MCF 10A (cell line): ENCODE results near the gene PON3. TPM values are rescaled to one million over a fixed set of nuclear protein-coding genes. Genes with fewer than 3 reads are reported as not detected.

Experiments
- BruUV-seq: library from RNA; stranded (reverse); fragments of 400-500 nt; replicated peaks from 2 replicates; lab custom pipeline; 2021; lab: Mats Ljungman, UMichigan
- CTCF ChIA-PET: fragments of 300-600 bp; sonication (Branson Sonifier 250); formaldehyde crosslinking; extraction: SDS; loops from one replicate; lab custom pipeline; 2021; ENCODE audit warnings: antibody characterized with exemption, inconsistent platforms; lab: Yijun Ruan, JAX
- POLR2A ChIA-PET: fragments of 300-600, 350-650 bp; sonication (Branson Sonifier 250); formaldehyde crosslinking; extraction: SDS; loops from one replicate; lab custom pipeline; 2020; ENCODE audit warnings: antibody characterized with exemption, inconsistent platforms; lab: Yijun Ruan, JAX
- DNase-seq: peaks from one replicate; pipeline ENCODE4 v3.0.0-alpha.2; 2018; ENCODE audit not compliant: unreplicated experiment
- H3K27ac Mint-ChIP-seq: one replicate; pipeline ENCODE4 v1.8.0; 2022; ENCODE audit warnings: mild to moderate bottlenecking, low read depth, mixed read lengths; ENCODE audit not compliant: unreplicated experiment
- H3K27me3 Mint-ChIP-seq: one replicate; pipeline ENCODE4 v1.8.0; 2022; ENCODE audit warnings: mixed read lengths; ENCODE audit not compliant: insufficient read depth, unreplicated experiment
- H3K36me3 Mint-ChIP-seq: one replicate; pipeline ENCODE4 v1.8.0; 2022; ENCODE audit warnings: mild to moderate bottlenecking, moderate library complexity, mixed read lengths; ENCODE audit not compliant: insufficient read depth, unreplicated experiment
- H3K4me1 Mint-ChIP-seq: one replicate; pipeline ENCODE4 v1.8.0; 2022; ENCODE audit warnings: mixed read lengths; ENCODE audit not compliant: insufficient read depth, unreplicated experiment
- H3K4me3 Mint-ChIP-seq: one replicate; pipeline ENCODE4 v1.8.0; 2022; ENCODE audit warnings: mild to moderate bottlenecking, moderate library complexity, mixed read lengths; ENCODE audit not compliant: unreplicated experiment
- H3K9me3 Mint-ChIP-seq: one replicate; pipeline ENCODE4 v1.8.0; 2022; ENCODE audit warnings: mixed read lengths; ENCODE audit not compliant: unreplicated experiment
- intact Hi-C: fragments of 100-400 bp; cut with micrococcal nuclease; formaldehyde crosslinking; loops from 2 replicates; pipeline ENCODE4 v1.14.1; 2022
- total RNA-seq: library from RNA; stranded (reverse); gene quantifications from 2 replicates; pipeline ENCODE4 v1.2.3, GENCODE V29; 2022
- TF ChIP-seq, protein P1 (sequence below): fragments of 200-600 bp; IDR thresholded peaks from one replicate; pipeline ENCODE4 v1.8.0; 2022; ENCODE audit warnings: antibody characterized with exemption, mild to moderate bottlenecking; ENCODE audit not compliant: unreplicated experiment

Gene PON3
- total RNA-seq, 1 experiment from 2014 or later = not detected

DNA sequence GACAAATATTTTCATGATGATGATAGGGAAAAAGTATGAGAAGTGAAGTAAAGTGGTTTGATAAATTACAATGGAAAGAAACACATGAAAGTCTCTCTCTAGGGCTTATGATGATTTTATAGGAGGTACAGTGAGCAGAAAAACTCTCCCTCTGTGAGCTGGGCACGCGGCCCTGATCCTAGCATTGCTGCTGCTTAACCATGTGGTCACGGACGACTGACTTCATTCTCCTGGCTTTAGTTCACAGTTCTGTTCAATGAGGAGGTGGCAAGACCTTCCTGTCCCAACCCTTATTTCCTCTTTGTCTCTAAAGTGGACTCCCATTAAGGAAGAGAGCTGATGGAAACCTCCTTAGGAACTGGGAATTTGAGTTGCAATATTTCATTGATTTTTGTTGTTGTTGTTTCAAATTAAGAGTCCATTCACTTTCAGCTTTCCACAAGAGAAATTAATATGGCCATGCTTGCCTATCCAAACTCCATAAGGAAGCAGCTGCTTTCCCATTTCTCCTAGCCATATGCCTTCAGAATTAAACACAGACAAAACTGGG, 8.2 kb upstream of the PON3 start:
- H3K9me3 Mint-ChIP-seq = no peaks in the 10 kb centered on the region
- H3K27me3 Mint-ChIP-seq = no peaks in the 10 kb centered on the region
- TF ChIP-seq, protein P1, sequence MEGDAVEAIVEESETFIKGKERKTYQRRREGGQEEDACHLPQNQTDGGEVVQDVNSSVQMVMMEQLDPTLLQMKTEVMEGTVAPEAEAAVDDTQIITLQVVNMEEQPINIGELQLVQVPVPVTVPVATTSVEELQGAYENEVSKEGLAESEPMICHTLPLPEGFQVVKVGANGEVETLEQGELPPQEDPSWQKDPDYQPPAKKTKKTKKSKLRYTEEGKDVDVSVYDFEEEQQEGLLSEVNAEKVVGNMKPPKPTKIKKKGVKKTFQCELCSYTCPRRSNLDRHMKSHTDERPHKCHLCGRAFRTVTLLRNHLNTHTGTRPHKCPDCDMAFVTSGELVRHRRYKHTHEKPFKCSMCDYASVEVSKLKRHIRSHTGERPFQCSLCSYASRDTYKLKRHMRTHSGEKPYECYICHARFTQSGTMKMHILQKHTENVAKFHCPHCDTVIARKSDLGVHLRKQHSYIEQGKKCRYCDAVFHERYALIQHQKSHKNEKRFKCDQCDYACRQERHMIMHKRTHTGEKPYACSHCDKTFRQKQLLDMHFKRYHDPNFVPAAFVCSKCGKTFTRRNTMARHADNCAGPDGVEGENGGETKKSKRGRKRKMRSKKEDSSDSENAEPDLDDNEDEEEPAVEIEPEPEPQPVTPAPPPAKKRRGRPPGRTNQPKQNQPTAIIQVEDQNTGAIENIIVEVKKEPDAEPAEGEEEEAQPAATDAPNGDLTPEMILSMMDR = no peak
- no TSS peak for BruUV-seq
- no peak for DNase-seq
- intact Hi-C loops = loop anchor here (10.0 kb wide), 1 partner anchor 70 kb away; no protein-coding TSS in a partner anchor
- H3K4me3 Mint-ChIP-seq = no peak overlapping the region
- no peaks in the 10 kb centered on the region for H3K4me1 Mint-ChIP-seq
- H3K27ac Mint-ChIP-seq = no peak overlapping the region
- CTCF ChIA-PET = interaction anchor here (1.5 kb wide), 1 partner anchor 284 kb away, joined by 4 read pairs; no protein-coding TSS in a partner anchor
- peaks cover 73% of the 10 kb centered on the region for H3K36me3 Mint-ChIP-seq
- POLR2A ChIA-PET = no interaction called here

DNA sequence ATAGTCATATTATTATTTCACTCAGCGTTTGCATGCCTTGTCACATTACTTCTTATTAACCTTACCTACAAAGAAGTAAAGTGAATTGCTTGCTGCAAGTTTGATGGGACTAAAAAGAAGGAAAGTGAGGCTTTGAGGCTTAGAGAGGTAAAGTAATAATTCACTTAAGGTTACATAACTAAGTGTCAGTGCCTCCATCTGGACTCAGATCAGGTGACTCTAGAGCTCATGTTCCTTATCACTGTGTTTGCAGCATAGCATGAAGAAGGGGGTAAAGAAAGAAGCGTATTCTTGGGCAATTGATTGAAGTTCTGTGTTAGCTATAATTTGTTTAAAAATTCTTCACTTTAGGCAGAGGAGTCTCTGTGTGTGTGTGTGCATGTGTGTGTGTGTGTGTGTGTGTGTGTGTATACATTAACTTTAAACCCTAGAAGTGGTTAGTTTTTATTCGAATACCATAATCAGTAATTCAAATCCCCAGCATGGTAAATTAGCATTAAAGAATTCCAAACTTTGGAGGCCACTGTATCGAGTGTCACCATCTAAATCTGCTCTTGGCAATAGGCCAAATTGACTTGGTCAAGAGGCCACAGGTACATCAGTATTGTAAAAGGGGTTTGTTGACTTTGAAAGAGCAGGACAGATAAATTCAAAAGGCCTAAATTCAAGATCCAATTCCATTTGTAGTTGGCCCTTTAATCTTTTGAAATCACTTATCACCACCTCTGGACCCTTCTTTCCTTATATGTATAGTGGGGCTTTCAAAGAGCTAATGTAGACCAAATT, 2.2 kb upstream of the PON3 start:
- POLR2A ChIA-PET = interaction anchor here (0.6 to 1.0 kb wide), 3 partner anchors 12 to 84 kb away, joined by 3 read pairs; no protein-coding TSS in a partner anchor
- DNase-seq = no peak
- Mint-ChIP-seq H3K36me3 (peaks cover 18% of the 10 kb centered on the region), H3K27me3 (no peaks in the 10 kb centered on the region), H3K27ac (no peak overlapping the region), H3K4me3 (no peak overlapping the region), H3K9me3 (no peaks in the 10 kb centered on the region), H3K4me1 (peaks cover 6% of the 10 kb centered on the region)
- intact Hi-C loops = no loop called here
- CTCF ChIA-PET = interaction anchor here (0.6 to 1.0 kb wide), 3 partner anchors 17 to 113 kb away, joined by 3 to 4 read pairs (median 3); no protein-coding TSS in a partner anchor
- no TSS peak for BruUV-seq
- TF ChIP-seq, protein P1 = no peak

DNA sequence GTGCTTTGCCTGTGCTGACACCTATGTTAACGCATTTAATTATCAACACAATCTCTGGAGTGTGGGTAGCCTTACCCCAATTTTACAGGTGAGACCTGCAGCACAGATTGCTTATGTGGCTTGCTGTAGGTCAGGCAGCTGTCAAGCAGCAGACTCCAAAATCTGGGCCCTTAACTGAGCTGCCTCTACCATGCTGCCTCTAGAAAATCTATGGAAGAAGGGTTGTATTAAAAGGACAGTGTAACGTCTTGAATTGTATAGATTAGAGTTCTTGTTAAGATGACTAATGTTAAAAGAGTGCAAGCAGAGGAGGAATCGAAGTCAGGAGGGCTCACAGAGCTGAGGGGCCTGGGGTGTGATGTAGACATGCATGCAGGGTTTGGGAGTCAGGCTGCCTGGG, 1.2 kb upstream of the PON3 start:
- no peaks in the 10 kb centered on the region for H3K9me3 Mint-ChIP-seq
- H3K27ac Mint-ChIP-seq = no peak overlapping the region
- no peak for DNase-seq
- no peak overlapping the region for H3K4me3 Mint-ChIP-seq
- H3K36me3 Mint-ChIP-seq = peaks cover 10% of the 10 kb centered on the region
- ChIA-PET CTCF (interaction anchor here (0.6 to 1.0 kb wide), 2 partner anchors 80 to 114 kb away, joined by 3 to 4 read pairs; no protein-coding TSS in a partner anchor), POLR2A (interaction anchor here (0.6 kb wide), 1 partner anchor 85 kb away, joined by 3 read pairs; no protein-coding TSS in a partner anchor)
- TF ChIP-seq, protein P1 = no peak
- peaks cover 6% of the 10 kb centered on the region for H3K4me1 Mint-ChIP-seq
- BruUV-seq = no TSS peak
- H3K27me3 Mint-ChIP-seq = no peaks in the 10 kb centered on the region
- intact Hi-C loops = no loop called here

- H3K27ac Mint-ChIP-seq = no peak overlapping the region
- intact Hi-C loops = no loop called here
- no TSS peak for BruUV-seq
Measured at GRCh38 chr7:95395755-95396135, 430 bp downstream of the PON3 start.

More at GRCh38 chr7:95395755-95396135, 430 bp downstream of the PON3 start:
- ChIA-PET POLR2A (no interaction called here), CTCF (interaction anchor here (0.9 kb wide), 1 partner anchor 116 kb away, joined by 3 read pairs; no protein-coding TSS in a partner anchor)
- Mint-ChIP-seq H3K4me3 (no peak overlapping the region), H3K4me1 (peaks cover 6% of the 10 kb centered on the region), H3K27me3 (no peaks in the 10 kb centered on the region), H3K9me3 (no peaks in the 10 kb centered on the region), H3K36me3 (peaks cover 2% of the 10 kb centered on the region)
- DNase-seq = no peak
- TF ChIP-seq, protein P1 = no peak
